ENCODE results near the gene TRPV2.

DNA sequence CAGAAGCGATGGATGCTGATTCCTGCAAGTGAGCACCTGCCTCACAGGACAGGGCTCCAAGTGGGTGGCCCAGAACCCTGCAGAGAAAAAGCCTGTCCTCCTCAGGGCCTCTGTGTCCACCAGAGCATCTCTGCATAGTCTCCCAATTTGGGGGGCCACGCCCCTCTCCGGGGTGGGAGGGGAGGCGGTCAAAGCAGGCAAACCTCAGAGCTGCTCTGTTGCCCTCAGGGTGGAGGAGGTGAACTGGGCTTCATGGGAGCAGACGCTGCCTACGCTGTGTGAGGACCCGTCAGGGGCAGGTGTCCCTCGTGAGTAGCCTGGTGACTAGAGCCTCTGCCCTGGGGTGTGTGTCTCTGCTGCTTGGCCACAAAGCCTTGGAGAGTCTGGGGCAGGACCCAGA lies 19.3 kb downstream of the TRPV2 start:
- TF ChIP-seq, protein P1, sequence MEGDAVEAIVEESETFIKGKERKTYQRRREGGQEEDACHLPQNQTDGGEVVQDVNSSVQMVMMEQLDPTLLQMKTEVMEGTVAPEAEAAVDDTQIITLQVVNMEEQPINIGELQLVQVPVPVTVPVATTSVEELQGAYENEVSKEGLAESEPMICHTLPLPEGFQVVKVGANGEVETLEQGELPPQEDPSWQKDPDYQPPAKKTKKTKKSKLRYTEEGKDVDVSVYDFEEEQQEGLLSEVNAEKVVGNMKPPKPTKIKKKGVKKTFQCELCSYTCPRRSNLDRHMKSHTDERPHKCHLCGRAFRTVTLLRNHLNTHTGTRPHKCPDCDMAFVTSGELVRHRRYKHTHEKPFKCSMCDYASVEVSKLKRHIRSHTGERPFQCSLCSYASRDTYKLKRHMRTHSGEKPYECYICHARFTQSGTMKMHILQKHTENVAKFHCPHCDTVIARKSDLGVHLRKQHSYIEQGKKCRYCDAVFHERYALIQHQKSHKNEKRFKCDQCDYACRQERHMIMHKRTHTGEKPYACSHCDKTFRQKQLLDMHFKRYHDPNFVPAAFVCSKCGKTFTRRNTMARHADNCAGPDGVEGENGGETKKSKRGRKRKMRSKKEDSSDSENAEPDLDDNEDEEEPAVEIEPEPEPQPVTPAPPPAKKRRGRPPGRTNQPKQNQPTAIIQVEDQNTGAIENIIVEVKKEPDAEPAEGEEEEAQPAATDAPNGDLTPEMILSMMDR (conservative IDR thresholded peaks at IDR 0.05), result no peak
- no peak for TF ChIP-seq ZFX (IDR thresholded peaks at IDR 0.05)

Data from C4-2B (cell line).